GM18867 (cell line): ENCODE data around the gene SRPK2.

Experiments
- ATAC-seq: cut with Tn5 transposase; IDR thresholded peaks from one replicate; pipeline ENCODE4 v1.9.1; 2021; ENCODE audit warnings: mild to moderate bottlenecking, moderate library complexity; ENCODE audit not compliant: unreplicated experiment

The SRPK2 gene

DNA sequence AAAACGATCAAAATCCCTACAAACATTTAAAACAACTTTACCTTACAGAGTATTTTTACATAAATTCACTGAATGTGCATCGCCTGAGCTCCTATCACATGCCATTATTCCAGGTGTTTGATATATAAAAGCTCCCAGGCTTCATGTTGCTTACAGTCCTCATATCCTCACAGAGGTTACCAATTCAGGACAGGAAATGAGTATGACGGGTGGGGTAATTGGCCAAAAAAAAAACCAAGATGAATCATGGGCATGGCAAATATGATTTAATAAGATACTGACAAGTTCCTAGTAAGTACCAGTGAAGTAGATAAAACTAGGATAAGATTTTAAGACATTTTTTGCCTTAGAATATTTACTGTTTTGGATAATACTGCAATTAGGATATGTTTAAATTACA, 238.9 kb downstream of the SRPK2 start:
- ATAC-seq = no peak

DNA sequence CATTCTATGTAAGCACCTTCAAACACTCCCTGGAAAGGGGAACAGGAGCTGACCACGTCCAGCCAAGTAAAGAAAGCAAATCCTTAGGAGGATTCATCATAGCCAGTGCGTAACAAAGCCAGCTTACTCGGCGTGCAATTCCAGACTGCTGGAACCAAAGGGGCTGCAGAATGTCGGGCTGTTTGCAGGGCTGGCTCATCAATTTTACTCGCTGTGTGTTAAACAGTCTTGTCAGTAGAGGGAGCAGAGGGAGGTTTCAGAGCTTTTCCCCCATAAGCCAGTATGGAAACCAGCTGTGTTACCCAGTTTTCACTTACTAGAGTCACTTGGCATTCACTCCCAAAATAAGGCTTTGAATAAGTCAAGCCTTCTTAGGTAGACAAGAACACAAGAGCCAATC, 247.7 kb downstream of the SRPK2 start:
- no peak for ATAC-seq

DNA sequence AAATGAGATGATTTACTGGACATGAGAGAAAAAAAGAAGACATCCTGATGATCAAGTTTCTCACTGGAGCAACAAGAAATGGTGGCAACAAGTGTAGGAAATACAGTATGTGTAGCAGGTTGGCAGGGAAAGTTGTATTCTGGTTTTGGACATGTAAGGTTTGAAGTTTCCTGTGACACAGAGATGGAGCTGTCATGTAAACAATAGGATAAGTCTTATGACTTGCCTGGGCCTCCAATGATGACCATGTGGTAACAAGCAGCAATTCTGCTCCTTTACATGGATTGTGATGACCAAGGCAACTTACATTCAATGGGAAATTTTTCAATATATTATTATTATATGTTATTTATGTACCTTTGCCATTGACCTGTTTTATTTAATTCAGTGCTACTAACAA, 249.3 kb downstream of the SRPK2 start:
- no peak for ATAC-seq

DNA sequence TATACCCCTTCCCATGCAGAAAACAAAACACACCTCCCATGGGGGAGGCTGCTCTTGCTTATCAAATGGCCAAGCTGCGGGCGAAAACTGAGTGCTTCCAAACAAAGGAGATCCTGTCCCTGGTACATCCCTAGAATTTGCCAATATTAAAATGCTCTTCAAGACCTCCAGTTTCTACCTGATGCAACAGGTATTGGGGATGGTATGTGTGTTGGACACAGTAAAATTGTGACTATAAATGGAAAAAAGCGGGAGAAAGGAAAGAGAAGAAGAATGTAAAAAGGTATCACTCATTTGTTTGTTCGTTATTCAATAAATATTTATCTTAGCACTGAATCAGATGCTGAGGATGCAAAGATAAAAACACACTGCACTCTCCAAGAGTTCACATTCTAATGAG, 250.8 kb downstream of the SRPK2 start:
- no peak for ATAC-seq

DNA sequence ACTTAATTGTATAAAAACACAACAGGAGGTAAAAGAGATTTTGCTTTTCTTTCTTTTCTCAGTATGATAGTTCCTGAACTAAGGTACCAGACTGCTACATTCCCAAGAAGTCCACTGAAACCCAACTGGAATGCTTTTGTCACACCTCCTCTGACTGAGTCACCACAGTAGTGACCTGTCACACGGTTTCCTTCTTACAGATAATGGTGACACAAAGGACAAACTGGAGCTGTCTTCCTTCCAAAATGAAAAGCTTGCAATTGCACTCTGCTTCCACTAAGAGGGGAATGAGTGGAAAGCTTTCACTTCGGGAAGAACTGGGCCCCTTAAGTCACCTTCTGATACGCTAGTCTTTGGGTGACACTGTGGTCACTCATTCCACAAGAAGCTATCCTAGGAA, 252.5 kb downstream of the SRPK2 start:
- no peak for ATAC-seq

DNA sequence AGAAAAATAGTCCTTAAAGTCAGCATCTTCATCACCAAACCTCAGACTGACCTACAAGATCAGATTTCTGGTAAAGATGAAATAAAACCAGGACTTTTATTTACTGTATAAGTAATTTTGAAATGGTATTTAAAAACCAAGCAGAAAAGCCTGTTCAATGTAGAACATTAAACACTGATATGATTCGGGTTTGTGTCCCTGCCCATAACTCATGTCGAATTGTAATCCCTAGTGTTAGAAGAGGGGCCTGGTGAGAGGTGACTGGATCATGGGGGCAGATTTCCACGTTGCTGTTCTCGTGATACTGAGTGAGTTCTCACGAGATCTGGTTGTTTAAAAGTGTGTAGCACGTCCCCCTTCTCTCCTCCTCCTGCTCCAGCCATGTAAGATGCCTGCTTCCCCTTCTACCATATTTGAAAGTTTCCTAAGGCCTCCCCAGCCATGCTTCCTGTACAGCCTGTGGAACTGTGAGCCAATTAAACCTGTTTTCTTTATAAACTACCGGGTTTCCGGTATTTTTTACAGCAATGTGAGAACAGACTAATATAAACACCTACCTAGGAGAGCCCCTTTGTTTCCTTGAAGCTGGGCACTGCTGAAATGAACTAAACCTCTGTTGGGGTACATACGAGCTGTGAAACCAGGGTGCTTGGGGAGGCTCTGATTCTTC, 254.6 kb downstream of the SRPK2 start:
- ATAC-seq = no peak

DNA sequence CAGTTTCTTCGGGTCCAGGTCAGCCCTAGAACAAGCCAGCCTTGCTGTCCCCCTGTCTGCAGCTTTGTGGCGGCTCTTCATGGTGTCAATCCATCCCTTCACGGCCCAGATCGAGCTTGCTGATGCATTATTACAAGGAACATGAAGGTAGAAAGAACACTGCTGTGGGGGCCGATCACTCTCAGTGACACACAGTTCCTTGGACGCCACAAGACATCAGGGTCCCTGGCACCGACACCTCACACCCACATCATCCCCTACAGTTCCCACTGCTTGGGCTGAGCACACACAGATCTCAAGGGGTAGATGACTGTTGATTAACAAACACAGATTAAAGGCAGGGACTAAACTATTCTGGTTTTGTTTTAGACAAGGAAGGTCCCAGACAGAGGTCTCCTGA, 255.4 kb downstream of the SRPK2 start:
- no peak for ATAC-seq

DNA sequence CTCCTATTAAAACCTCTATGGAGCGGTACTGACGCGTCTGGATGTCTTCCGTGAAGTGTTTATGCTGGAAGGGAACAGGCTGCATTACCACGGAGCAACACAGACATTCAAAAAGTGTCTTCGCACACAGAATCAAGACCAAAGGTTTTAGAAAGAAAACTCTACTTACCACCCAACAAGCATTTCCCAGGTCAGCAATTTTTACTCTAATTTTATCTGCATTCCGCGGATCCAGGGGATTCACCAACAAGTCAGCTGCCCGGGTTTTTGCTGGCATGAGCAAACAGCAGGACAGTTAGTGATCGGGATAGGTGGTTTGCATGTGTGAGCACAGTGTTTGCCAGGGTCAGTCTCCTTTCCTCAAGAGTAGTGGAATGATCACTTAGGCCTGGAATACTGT, 255.9 kb downstream of the SRPK2 start:
- no peak for ATAC-seq

DNA sequence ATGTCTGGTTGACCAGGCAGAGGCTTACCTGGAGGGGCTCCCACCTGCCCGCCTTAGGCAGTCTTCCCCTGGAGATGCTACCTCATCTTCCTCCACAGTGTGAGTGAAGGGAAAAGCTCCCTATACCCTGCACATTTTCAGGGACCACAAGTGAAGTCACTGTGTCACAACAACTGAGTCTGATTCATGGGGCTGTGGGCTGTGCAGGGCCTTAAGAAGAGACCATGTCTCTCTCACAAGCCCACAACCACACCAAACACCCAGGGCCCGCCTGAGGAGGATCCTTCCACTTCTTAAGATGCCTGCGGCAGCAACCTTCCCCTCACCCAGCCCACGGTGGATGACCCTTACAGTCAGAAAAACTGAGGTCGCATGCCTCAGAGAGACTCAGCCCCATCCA, 256.4 kb downstream of the SRPK2 start:
- ATAC-seq = no peak

DNA sequence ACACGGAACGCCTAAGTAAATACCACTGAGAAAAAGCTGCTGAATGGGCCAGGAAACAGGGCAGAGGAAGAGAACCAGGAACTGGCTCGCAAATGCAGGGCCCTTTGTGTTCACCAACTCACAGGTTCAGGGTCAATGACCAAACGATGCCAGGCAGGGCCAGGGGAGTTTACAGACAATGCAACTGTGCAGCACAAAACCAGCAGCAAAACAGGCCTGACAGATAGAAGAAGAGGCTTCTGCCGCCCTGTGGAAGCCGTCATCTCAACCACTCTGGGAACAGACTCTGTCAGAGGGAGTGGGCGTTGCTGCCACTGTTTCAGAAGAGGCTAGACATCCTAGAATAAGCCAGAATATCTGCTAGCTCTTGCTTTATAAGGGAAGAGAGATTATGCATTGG, 256.8 kb downstream of the SRPK2 start:
- ATAC-seq = no peak

DNA sequence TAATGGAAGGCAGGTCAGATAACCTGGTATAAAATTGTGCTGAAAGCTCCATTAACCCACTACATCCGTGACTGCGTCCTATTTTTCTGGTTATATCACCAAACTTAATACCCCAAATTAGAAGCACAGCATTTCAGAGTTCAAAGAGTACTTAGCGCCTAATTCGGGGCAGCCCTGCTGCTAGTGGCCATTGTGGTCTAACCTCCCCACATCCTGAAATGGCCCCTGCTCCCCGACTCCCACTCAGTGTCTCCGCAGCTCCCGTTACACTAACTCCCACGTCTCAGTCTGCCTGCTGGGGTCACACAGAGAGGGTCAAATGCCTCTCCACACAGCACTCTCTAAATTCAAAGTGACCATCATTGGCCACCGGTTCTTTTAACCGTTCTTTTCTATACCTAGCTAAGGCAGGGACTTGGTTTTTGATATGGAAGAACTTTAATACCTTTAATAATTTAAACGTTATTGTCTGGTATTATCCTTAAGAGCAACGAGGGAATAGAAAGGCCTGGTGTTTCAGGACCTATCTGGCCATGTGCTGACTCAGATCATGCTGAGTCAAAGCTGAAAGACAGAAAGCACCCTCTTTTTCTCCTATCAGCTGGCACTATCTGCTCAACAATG, 257.6 kb downstream of the SRPK2 start:
- ATAC-seq = peak; percentile 65

DNA sequence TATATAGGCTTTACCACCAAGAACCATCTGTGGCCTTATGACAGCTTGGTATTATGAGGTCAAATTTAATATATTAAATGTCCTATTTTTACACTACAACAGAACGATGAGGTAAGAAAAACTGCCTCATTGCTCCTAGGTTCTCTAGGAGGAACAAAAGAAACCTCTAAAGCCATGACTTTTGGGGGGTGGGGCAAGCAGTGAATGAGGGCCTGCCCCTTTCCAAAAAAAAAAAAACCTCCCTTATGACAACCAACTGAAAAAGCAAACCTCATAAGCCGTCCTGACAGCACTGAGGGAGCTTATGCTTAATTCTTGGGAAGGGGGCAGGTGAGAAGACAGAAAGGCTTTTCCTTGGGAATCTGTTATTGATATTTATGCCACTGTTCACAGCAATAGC, 258.1 kb downstream of the SRPK2 start:
- no peak for ATAC-seq

DNA sequence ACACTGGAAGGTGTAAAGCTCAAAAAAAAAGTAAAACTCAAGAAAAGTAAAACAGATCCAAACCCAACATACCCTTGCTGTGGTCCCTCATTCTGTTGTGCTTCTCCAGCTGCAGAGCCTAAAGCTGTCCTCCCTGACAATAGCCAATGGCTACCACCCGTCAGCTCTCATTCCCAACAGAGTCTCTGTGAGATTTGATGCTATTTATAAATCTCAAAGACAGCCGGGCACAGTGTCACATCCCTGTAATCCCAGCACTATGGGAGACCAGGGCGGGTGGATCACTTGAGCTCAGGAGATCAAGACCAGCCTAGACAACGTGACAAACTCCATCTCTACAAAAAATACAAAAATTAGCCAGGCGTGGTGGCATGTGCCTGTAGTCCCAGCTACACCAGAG, 258.7 kb downstream of the SRPK2 start:
- ATAC-seq = no peak

DNA sequence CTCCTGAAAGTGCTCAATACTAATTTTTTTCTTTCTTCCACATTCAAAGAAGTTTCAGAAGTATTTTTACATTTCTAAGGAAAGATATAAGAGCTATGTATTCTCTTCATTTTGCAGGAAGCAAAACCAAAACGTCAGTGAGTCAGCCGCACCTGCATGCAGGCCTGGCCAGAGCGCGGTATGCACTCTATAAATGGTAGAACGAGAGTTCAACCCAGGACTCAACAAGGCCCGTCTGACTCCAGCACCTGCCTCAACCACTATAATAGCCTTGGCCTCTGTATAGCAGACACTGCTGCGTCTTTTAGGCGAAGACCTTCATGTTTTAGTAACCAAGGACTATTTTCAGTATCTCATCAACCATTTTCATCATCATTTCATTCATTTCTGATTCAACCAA, 261.5 kb downstream of the SRPK2 start:
- ATAC-seq = no peak

DNA sequence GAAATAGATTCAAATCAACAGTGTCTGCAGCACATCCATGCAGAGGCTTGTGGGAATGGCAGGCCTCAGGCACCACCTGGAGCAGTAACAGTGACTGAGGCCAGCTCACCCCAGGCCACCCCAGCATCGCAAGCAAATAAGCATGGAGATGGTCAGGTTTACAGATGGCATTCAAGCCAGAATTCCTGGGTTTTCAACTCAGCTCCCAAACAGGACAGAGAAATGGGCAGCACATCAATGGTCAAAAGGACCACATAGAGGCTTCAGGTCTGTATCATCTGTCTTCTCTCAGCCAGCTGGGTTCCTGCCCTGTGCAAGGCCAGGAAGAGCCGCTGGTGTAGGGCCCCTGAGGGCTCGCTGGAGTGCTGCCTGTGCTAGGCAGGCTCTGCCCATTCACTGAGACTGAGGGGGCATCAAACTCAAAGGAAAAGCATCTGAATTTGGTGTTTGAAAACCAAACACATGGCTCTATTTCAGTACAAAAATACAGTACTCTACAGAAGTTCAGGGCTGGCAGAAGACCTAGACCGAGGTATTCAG, 262.2 kb downstream of the SRPK2 start:
- ATAC-seq = no peak

DNA sequence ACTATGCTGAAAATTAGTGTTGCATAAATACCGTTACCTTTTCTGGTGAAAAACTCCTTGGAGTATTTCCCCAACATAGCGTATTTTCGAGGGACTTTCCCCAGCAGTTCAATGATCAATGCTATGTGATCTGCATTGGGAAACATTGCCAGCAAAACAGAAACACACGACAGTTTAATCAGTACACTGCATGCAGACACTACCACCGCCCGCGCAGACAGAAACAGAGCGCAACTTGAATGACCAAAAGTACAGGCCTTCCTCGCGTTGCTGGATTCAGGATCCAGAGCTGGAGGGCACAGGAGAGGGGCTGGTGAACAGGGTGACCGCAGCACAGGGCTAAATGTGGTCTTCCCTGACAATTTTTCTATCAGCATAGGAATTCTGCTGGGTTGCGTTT, 263.0 kb downstream of the SRPK2 start:
- no peak for ATAC-seq

DNA sequence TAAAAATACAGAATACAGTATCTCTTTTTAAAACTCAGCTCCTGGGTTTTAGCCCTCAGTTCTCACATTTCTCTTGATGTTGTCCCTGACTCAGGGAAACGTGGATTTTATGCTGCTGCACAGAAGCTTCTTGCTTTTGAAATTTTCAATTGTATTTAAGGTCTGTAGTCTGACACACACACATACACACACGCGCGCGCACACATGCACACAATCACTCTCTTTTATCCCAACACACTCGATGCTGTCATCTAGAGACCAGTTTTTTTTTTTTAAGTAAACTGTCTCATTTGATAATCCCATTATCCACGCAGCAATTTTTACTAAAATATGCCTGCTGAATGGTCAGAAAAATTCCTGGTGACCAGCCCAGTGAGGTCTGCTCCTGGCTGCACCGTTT, 266.1 kb downstream of the SRPK2 start:
- ATAC-seq = no peak

DNA sequence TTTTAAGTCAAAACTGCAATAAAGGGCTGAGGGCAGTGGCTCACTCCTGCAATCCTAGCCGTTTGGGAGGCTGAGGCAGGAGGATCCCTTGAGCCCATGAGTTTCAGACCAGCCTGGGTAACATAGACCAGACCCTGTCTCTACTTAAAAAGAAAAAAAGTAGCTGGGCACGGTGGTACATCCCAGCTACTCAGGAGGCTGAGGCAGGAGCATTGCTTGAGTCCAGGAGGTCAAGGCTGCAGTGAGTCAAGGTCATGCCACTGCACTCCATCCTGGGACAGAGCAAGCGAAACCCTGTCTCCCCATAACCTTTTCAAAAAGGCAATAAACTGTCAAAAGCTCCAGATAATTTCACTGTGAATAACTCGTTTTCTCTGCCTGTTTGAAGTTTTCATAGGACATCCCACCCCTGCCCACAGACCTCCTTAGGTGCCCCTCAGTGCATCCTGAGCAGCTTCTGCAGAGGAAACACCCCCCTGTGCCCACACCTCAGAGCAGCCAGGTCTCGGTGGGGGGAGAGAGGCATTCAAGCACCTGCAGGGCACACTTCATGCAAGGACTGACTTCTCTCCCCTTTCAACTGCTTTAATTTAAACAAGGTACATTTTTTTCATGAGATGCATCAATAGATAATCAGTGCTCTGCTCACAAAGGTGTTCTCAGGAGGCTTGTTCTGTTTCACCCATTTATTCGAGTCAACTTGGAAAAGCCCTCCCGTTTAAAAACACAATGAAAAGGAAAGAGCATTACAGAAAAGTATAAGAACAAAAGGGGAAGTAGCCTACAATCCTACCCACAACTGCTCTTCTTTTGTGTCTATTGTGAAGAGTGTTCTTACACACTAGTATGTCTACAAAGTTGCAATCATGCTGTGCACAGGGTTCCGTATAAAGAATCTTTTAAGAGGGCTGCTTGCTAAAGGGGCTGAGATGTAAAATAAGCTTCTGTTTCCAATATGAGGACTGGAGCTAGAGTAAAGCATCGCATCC, 269.8 kb downstream of the SRPK2 start:
- no peak for ATAC-seq

DNA sequence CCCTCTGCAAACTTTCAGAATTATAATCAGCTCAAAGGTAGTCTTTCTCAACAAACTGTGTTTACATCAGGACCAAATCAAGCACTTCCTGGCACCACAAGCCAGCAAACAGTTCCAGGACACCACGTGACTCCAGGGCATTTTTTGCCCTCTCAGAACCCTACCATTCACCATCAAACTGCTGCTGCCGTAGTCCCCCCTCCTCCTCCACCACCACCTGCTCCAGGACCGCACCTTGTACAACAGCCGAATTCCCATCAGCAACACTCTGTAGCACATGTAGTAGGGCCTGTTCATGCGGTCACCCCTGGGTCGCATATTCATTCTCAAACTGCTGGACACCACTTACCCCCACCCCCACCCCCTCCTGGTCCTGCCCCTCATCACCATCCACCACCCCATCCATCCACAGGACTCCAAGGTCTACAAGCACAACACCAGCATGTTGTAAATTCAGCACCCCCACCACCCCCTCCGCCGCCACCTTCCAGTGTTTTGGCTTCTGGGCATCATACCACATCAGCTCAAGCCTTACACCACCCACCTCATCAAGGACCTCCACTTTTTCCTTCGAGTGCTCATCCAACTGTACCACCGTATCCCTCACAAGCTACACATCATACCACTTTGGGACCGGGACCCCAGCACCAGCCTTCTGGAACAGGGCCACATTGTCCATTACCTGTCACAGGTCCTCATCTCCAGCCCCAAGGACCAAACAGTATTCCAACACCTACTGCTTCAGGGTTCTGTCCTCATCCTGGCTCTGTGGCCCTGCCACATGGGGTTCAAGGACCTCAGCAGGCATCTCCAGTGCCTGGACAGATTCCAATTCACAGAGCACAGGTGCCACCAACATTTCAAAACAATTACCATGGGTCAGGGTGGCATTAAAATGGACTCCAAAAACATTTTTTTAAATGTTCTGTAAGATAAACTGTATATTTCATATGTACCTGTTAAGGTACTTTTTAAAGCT, 276.0 kb downstream of the SRPK2 start:
- ATAC-seq = no peak

DNA sequence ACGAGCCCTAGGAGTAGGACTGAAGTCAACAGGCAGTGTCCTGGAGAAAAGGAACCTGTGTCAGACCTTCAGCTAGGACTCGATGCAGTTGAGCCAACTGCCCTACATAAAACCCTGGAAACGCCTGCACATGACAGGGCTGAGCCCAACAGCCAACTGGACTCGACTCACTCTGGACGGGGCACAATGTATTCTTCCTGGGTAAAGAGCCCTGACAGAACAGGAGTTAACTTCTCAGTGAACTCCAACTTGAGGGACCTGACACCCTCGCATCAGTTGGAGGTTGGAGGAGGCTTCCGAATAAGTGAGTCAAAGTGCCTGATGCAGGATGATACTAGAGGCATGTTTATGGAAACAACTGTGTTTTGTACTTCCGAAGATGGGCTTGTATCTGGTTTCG, 281.3 kb downstream of the SRPK2 start:
- ATAC-seq = no peak
